Activated gamma-delta T cell treated with anti-CD3 and anti-CD28 coated beads, Interleukin-2, amount 50 U/mL, for 16 hours (primary cell): ENCODE results near the gene PTP4A2.
A peak's percentile ranks its signal among the peaks of the same experiment; 100 is the strongest.
"Not testable (repeated sequence)": the region's sequence is repeated elsewhere in the genome, so short reads cannot be mapped to it uniquely, and the experiment has no call there.

Experiments used
- DNase-seq: peaks from one replicate; pipeline ENCODE4 v3.0.0-alpha.2; 2020; ENCODE audit warnings: low read depth

The PTP4A2 gene

DNA sequence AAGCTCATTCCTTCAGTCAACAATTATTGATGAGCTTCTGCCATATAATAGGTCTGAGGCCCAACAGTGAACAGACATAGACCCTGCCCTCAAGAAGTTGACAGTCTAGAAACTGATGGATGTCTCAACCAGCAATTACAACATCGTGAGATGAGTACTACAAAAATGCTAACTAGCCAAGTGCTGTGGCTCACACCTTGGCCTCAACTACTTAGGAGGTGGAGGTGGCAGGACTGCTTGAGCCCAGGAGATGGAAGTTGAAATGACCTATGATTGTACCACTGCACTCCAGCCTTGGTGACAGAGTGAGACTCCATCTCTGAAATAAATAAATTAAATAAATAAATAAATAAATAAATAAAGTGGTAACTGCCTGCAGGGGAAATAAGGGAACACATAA lies 11.7 kb upstream of the PTP4A2 start:
- DNase-seq: no peak

GRCh38 chr1:31945677-31946076 lies 7.5 kb upstream of the PTP4A2 start:
- DNase-seq: not testable (repeated sequence)

DNA sequence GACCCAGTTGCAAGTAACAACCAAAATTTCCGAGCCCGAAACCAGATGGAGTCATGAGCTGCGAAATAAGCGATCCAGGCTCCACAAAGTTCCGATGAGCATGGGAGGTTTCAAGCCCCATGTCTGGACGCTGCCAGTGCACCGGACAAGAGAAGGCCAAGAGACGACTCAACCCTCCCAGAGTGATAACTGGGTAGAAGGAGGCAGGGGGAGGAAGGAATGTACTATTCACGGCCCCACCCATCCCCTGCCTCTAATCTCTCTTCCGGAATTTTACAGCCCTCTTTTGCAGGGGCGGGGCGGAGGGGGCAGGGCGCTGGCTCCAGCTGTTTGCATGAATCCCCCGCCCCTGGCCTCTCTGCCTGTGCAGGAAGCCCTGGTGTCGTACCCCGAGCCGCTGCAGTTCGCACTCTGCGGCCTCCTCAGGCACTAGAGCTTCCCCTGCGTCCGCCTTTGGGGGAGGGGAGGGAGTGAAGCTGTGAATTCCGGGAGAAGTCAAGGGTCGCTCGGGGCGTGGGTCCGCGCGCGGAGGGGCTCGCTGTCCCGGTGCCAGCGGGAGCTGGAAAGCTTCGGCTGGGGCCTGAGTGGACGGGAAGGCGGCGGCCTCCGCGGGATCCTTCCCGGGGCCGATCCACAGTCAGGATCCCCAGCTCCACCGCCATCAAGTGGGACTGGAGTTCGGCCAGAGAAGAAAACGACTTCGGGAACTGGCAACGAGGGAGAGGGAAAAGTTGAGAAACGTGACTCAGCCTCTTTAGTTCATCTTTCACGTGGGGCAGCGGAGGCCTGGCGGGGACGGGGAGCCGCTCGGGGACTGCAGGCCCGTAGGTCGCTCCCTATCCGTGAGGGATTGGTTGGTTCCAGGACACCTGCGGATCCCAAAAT lies 6.3 kb upstream of the PTP4A2 start:
- peak; percentile 61 for DNase-seq

GRCh38 chr1:31943546-31944184 lies 5.5 kb upstream of the PTP4A2 start:
- no peak for DNase-seq

DNA sequence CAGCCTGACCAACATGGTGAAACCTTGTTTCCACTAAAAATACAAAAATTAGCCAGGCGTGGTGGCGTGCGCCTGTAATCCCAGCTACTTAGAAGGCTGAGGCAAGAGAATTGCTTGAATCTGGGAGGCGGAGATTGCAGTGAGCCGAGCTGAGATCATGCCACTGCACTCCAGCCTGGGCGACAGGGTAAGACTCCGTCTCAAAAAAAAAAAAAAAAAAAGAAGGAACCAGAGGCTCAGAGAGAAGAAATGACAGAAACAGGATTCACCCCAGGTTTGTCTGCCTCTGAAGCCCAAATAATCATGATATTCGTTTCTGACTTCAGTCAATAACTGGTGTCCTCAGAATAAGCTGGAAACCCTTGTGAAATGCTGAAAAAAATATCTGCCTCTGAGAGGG lies 3.9 kb upstream of the PTP4A2 start:
- DNase-seq: not testable (repeated sequence)

GRCh38 chr1:31939484-31940329 lies 1.5 kb upstream of the PTP4A2 start:
- peak; percentile 75 for DNase-seq

DNA sequence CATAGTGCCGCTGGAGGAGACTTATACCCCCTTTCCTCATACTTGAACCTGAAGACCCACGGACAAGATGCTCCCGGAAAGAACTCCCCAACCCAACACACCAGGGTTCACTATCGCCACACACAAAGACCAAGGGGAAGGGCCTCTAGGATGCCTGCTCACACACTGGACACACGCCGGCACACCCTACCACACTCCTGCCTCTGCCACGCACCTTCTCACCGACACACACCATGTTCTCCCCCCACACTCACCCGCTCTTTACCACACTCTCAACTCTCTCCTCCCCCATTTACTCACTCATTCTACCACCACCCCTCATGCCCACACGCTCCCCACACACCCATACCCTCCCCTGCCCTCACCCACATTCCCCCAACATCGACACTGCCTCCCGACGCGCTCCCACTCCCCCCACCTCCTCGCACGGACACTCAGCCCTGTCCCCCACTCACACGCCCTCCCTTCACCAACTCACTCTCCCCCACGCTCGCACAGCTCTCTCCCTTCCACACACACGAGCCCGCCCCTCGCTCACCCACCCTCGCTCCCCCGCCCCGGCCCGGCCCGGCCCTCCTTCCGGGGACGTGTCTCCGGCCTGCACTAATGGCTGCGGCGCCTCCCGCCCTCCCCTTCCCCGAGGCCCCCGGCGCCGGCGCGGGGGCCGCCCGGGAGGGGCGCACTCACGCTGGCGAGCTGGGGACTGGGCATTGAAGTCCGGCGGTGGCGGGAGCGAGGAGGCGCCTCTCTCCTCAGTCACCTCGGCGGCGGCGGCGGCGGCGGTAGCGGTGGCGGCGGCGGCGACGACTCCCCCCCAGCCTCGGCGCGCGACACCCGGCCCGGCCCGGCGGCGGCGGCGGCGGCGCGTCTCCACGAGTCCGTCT lies 626 bp downstream of the PTP4A2 start:
- peak; percentile 73 for DNase-seq

DNA sequence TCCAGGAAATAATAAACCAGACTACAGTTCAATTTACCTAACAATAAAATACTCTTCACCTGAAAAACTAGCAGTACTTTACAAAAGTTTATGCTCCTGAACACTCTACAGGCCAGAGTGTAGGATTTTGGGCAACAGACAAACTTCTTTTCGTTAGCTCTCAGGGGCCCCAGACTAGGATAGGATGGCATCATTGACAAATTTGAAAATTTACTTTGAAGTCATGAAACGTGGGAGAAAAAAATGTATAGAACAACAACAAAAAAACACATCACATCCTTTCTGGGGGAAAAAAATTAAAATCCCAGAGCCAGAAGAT lies 1.2 kb downstream of the PTP4A2 start:
- no peak for DNase-seq

GRCh38 chr1:31936278-31936980 lies 1.7 kb downstream of the PTP4A2 start:
- DNase-seq: no peak

GRCh38 chr1:31934706-31935629 lies 3.2 kb downstream of the PTP4A2 start:
- no peak for DNase-seq

- no peak for DNase-seq
Measured at GRCh38 chr1:31932491-31933316, 5.5 kb downstream of the PTP4A2 start.

GRCh38 chr1:31931593-31932225 lies 6.5 kb downstream of the PTP4A2 start:
- no peak for DNase-seq

DNA sequence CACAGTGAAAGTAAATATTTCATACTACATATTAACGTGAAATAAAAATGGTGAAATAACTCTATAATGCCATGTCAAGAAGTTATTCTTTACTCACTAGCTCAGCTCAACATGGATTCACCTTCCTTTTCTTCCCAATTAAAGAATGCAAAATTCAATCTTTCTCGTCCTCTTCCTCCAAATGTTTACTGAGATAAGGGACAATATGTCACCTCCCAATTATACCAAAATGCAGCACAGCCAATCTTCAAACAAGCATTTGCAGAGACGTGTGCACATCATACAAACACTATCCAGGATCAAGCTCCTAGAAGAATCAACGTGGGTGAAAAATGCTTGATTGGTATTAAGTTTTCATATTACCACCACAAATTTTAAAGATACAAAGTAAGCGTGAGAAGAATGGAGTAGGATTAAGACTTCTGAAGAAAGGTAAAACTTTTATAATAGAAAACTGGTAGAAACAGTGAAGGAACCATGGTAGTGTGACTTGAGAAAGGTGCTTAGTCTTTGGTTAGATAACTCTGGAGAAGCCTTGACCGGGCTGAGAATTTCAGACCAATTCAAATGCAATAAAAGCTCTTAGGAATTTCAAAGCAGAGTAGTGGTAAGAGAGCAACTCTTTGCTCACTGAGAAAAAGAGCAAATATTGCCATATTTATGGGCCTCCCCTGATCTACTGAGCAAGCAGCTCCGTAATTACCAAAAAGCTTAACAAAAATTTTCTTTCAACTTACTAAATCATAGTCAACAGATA lies 7.2 kb downstream of the PTP4A2 start:
- DNase-seq: no peak

GRCh38 chr1:31927661-31927980 lies 10.5 kb downstream of the PTP4A2 start:
- no peak for DNase-seq

- DNase-seq: no peak
Measured at GRCh38 chr1:31926853-31927660, 11.1 kb downstream of the PTP4A2 start.

DNA sequence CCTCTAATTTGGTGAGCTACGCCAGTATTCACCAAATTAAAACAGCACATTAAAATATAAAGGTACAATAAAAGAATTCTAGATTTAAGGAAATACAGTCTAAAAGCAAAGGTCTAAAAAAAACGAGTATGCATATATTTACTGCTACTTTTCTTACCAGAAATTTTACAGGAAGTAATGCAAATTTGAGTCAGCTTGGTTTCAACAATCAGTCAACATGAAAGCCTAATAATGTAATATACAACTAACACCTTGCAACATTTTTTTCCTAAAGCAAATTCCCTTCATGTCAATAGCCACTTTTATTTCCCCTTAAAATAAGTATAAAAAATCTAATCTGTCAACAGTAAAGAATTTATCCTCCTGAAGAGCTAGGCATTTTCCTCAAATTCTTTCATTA lies 11.9 kb downstream of the PTP4A2 start:
- no peak for DNase-seq

- not testable (repeated sequence) for DNase-seq
Measured at GRCh38 chr1:31925824-31926223, 12.3 kb downstream of the PTP4A2 start.
